Lower leg skin (tissue), 3 donors: Measurements from ENCODE around the gene ENOX1.

ENCODE experiments used
- CTCF ChIP-seq, 3 donors: fragments of 450-650 bp; IDR thresholded peaks; one replicate each; pipeline ENCODE4 v1.5.1; 2016; ENCODE audit warnings: antibody characterized with exemption in 3 of 3, mild to moderate bottlenecking in 3 of 3, moderate library complexity in 2 of 3
- POLR2A ChIP-seq, 2 donors: fragments of 450-650 bp; IDR thresholded peaks; one replicate each; pipeline ENCODE4 v1.6.1; 2016 to 2017; ENCODE audit warnings: antibody characterized with exemption in 2 of 2, mild to moderate bottlenecking in 1 of 2, moderate library complexity in 1 of 2

- no peak for TF ChIP-seq CTCF (IDR thresholded peaks at IDR 0.05)
- TF ChIP-seq POLR2A (IDR thresholded peaks at IDR 0.05) = no peak
Measured at GRCh38 chr13:43365039-43365344, 421.8 kb downstream of the ENOX1 start.
